ENCODE measurements around the gene TRPM2. TPM values are rescaled to one million over a fixed set of nuclear protein-coding genes. Genes with fewer than 3 reads are reported as not detected.

The TRPM2 gene
- 10 to 100 TPM in 1 of 5 donors, 1 to 10 TPM in 4; 1.3 to 10.3 (median 3.5) TPM for total RNA-seq
- 1 to 10 TPM; 1.9 to 2.7 (median 1.9) TPM for polyA plus RNA-seq
- long read RNA-seq, donor 1 = 0 reads
- long read RNA-seq, donor 2 = 0 reads
- long read RNA-seq, donor 3 = 0 reads
- long read RNA-seq, donor 4 = 0 reads
- long read RNA-seq, donor 5 = 0 reads
- long read RNA-seq, donor 6 = 0 reads
- long read RNA-seq, donor 7 = 0 reads
- long read RNA-seq, donor 8 = 0 reads
- long read RNA-seq, donor 9 = 0 reads
- long read RNA-seq, donor 10 = 0 reads

- intact Hi-C loops (cut with DNase I; ENCODE audit: low total_unique reads) = loop anchor here (10.0 kb wide), 1 partner anchor 121 kb away; no protein-coding TSS in a partner anchor
- Histone ChIP-seq H3K36me3 (peaks cover 0 to 6% (median 0%) of the 10 kb centered on the region in 4 donors), H3K4me3 (peak within 1 kb of the TSS in 3 of 4 donors; percentile 5 to 32 (median 21)), H3K27me3 (peaks cover 16 to 64% (median 36%) of the 10 kb centered on the region in 3 donors), H3K27ac (peak within 1 kb of the TSS; percentile 14 to 83 (median 52)), H3K9me3 (no peaks in the 10 kb centered on the region), H3K4me1 (peaks cover 0 to 42% (median 11%) of the 10 kb centered on the region in 4 donors)
- DNase-seq = peak; percentile 40 to 61
- WGBS, 5 donors = 54 to 69% (median 64%) methylated on average over 17 to 21 of the region's 21 CpGs
- no peak for TF ChIP-seq POLR2A (IDR thresholded peaks at IDR 0.05)
- TF ChIP-seq, protein P1, sequence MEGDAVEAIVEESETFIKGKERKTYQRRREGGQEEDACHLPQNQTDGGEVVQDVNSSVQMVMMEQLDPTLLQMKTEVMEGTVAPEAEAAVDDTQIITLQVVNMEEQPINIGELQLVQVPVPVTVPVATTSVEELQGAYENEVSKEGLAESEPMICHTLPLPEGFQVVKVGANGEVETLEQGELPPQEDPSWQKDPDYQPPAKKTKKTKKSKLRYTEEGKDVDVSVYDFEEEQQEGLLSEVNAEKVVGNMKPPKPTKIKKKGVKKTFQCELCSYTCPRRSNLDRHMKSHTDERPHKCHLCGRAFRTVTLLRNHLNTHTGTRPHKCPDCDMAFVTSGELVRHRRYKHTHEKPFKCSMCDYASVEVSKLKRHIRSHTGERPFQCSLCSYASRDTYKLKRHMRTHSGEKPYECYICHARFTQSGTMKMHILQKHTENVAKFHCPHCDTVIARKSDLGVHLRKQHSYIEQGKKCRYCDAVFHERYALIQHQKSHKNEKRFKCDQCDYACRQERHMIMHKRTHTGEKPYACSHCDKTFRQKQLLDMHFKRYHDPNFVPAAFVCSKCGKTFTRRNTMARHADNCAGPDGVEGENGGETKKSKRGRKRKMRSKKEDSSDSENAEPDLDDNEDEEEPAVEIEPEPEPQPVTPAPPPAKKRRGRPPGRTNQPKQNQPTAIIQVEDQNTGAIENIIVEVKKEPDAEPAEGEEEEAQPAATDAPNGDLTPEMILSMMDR (IDR thresholded peaks at IDR 0.05) = no peak
- TF ChIP-seq POLR2AphosphoS5 (IDR thresholded peaks at IDR 0.05) = no peak
- TF ChIP-seq EP300 (IDR thresholded peaks at IDR 0.05) = no peak
Observed at GRCh38 chr21:44353191-44353970, at the start of gene TRPM2. TRPM2 (plus strand) TSS chr21:44353621; CDS start chr21:44353701, 80 bp downstream.

DNA sequence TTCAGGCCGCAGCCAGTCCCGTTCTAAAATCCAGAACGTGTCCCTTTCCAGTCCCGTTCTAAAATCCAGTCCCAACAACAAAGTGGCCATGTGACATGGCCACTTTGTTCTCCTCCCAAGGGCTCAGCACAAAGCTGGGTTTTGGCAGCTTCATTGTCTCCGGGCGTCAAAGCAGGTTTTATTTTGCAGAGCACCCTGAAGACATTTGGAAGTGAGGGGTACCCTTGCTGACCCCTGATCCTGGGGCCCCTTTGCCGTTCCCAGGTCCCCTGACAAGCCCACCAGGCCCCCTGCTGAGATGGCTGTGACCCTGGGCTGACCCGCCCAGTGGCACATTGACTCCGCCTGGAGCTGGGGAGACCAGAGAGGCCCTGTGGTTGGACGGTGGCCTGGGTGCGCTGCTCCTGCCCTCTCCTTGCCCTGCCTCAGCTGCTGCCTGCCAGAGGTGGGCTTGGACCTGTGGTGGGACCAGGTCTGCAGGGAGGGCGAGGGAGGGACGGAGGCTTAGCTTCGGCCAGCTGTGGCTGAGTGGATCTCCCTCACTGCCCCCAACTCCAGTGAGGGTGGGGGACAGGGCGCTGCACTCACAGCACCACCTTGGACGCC lies 49.3 kb upstream of the TRPM2 start:
- TF ChIP-seq POLR2A (IDR thresholded peaks at IDR 0.05) (no peak), POLR2AphosphoS5 (IDR thresholded peaks at IDR 0.05) (no peak), EP300 (IDR thresholded peaks at IDR 0.05) (no peak)
- TF ChIP-seq, protein P1 (IDR thresholded peaks at IDR 0.05) = no peak
- H3K9me3 ChIP-seq = no peaks in the 10 kb centered on the region
- no peak for DNase-seq
- H3K36me3 ChIP-seq = peaks cover 0 to 37% (median 26%) of the 10 kb centered on the region in 4 donors
- intact Hi-C loops (cut with DNase I; ENCODE audit: low total_unique reads) = no loop called here
- peaks cover 50 to 77% (median 70%) of the 10 kb centered on the region in 4 donors for H3K4me1 ChIP-seq
- H3K4me3 ChIP-seq = no peak overlapping the region
- 54 to 65% (median 58%) methylated on average over 13 to 16 of the region's 16 CpGs for WGBS, 5 donors
- H3K27ac ChIP-seq = peak overlapping the region; percentile 27 to 98 (median 95)
- no peaks in the 10 kb centered on the region for H3K27me3 ChIP-seq

- H3K36me3 ChIP-seq = peaks cover 0 to 45% (median 34%) of the 10 kb centered on the region in 4 donors
- intact Hi-C loops (cut with DNase I; ENCODE audit: low total_unique reads) = no loop called here
- peak overlapping the region in 2 of 5 donors; percentile 37 to 95 for H3K27ac ChIP-seq
- WGBS, 5 donors = 34 to 53% (median 48%) methylated on average over 3 to 8 of the region's 8 CpGs
- H3K4me1 ChIP-seq = peaks cover 45 to 71% (median 65%) of the 10 kb centered on the region in 4 donors
- H3K4me3 ChIP-seq = no peak overlapping the region
- H3K27me3 ChIP-seq = no peaks in the 10 kb centered on the region
- DNase-seq = peak; percentile 43 to 86
- TF ChIP-seq, protein P1 (IDR thresholded peaks at IDR 0.05) = peak in 5 of 7 experiments; percentile 32 to 60 (median 44)
- TF ChIP-seq POLR2AphosphoS5 (IDR thresholded peaks at IDR 0.05) = no peak
- no peaks in the 10 kb centered on the region for H3K9me3 ChIP-seq
Observed at GRCh38 chr21:44304877-44305293, 48.5 kb upstream of the TRPM2 start.

- peak overlapping the region in 2 of 5 donors; percentile 37 to 95 for H3K27ac ChIP-seq
- H3K27me3 ChIP-seq = no peaks in the 10 kb centered on the region
- no peaks in the 10 kb centered on the region for H3K9me3 ChIP-seq
- TF ChIP-seq POLR2A (IDR thresholded peaks at IDR 0.05) = no peak
- no peak for TF ChIP-seq EP300 (IDR thresholded peaks at IDR 0.05)
- TF ChIP-seq POLR2AphosphoS5 (IDR thresholded peaks at IDR 0.05) = no peak
- TF ChIP-seq, protein P1 (IDR thresholded peaks at IDR 0.05) = no peak
- DNase-seq = no peak
- H3K4me3 ChIP-seq = no peak overlapping the region
- intact Hi-C loops (cut with DNase I; ENCODE audit: low total_unique reads) = no loop called here
- 75 to 87% (median 81%) methylated on average over 9 of the region's 9 CpGs for WGBS, 5 donors
- peaks cover 44 to 68% (median 63%) of the 10 kb centered on the region in 4 donors for H3K4me1 ChIP-seq
- peaks cover 6 to 53% (median 42%) of the 10 kb centered on the region in 4 donors for H3K36me3 ChIP-seq
Observed at GRCh38 chr21:44305691-44306090, 47.7 kb upstream of the TRPM2 start.

Measured in stomach (tissue), 19 donors.